HL-60/S4 treated with retinoic acid at 250 ng/mL for 4 days and 3 days (cell line): ENCODE measurements around the gene AURKB.
"Not testable (repeated sequence)": the region's sequence is repeated elsewhere in the genome, so short reads cannot be mapped to it uniquely, and the experiment has no call there.

ENCODE experiments used
- in situ Hi-C: fragments of 300-500 bp; cut with MboI; formaldehyde crosslinking; loops from 2 replicates; pipeline ENCODE4 v1.7.0; 2022; ENCODE audit warnings: low sequenced_read_pairs

AURKB gene

GRCh38 chr17:8189041-8189710 lies 21.2 kb downstream of the AURKB start:
- in situ Hi-C loops, result no loop called here

- in situ Hi-C loops, result no loop called here
Measured at GRCh38 chr17:8188263-8188839, 22.0 kb downstream of the AURKB start.

GRCh38 chr17:8187517-8188262 lies 22.7 kb downstream of the AURKB start:
- in situ Hi-C loops, result no loop called here

- in situ Hi-C loops, result no loop called here
Measured at GRCh38 chr17:8186787-8187516, 23.4 kb downstream of the AURKB start.

- in situ Hi-C loops, result no loop called here
Measured at GRCh38 chr17:8186446-8186786, 24.0 kb downstream of the AURKB start.

GRCh38 chr17:8185582-8186445 lies 24.6 kb downstream of the AURKB start:
- in situ Hi-C loops, result no loop called here

GRCh38 chr17:8176998-8177731 lies 33.2 kb downstream of the AURKB start:
- in situ Hi-C loops, result no loop called here

- in situ Hi-C loops, result no loop called here
Measured at GRCh38 chr17:8176197-8176940, 34.0 kb downstream of the AURKB start, which contains the start of gene TMEM107. Gene TMEM107 (minus strand): TSS chr17:8176380. CDS start chr17:8176286, 94 bp downstream.

GRCh38 chr17:8175795-8176196 lies 34.6 kb downstream of the AURKB start:
- in situ Hi-C loops, result no loop called here

GRCh38 chr17:8173871-8174322 lies 36.5 kb downstream of the AURKB start:
- in situ Hi-C loops, result no loop called here

- in situ Hi-C loops, result no loop called here
Measured at GRCh38 chr17:8173056-8173870, 37.1 kb downstream of the AURKB start.

GRCh38 chr17:8170186-8170585 lies 40.2 kb downstream of the AURKB start:
- in situ Hi-C loops, result not testable (repeated sequence)

- in situ Hi-C loops, result no loop called here
Measured at GRCh38 chr17:8167526-8167925, 42.8 kb downstream of the AURKB start.

- in situ Hi-C loops, result no loop called here
Measured at GRCh38 chr17:8166731-8167130, 43.6 kb downstream of the AURKB start.

GRCh38 chr17:8164815-8165131 lies 45.6 kb downstream of the AURKB start:
- in situ Hi-C loops, result no loop called here

GRCh38 chr17:8163978-8164814 lies 46.2 kb downstream of the AURKB start:
- in situ Hi-C loops, result no loop called here
